Testis (tissue), 3 donors: Measurements from ENCODE around the gene PGAM2. TPM values are rescaled to one million over a fixed set of nuclear protein-coding genes. Genes with fewer than 3 reads are reported as not detected.

ENCODE experiments used
- DNase-seq: peaks from one replicate; pipeline ENCODE4 v3.0.0-alpha.2; 2019
- H3K27ac ChIP-seq, 2 donors: fragments of 200-600 bp; sonication (generic); one replicate each; pipeline ENCODE4 v1.5.1; 2019
- H3K27me3 ChIP-seq: fragments of 200-600 bp; sonication (generic); one replicate; pipeline ENCODE4 v1.5.1; 2019
- H3K36me3 ChIP-seq: fragments of 200-600 bp; sonication (generic); one replicate; pipeline ENCODE4 v1.5.1; 2017; ENCODE audit warnings: low read depth; ENCODE audit errors: missing control alignments
- H3K4me1 ChIP-seq: fragments of 200-600 bp; sonication (generic); one replicate; pipeline ENCODE4 v1.5.1; 2019
- H3K4me3 ChIP-seq, 2 donors: fragments of 200-600 bp; sonication (generic); one replicate each; pipeline ENCODE4 v1.5.1; 2017 to 2019
- H3K9me3 ChIP-seq: fragments of 200-600 bp; sonication (generic); one replicate; pipeline ENCODE4 v1.5.1; 2017
- POLR2A ChIP-seq: fragments of 450-650 bp; IDR thresholded peaks from one replicate; pipeline ENCODE4 v1.6.1; 2017; ENCODE audit warnings: antibody characterized with exemption, mild to moderate bottlenecking, moderate library complexity
- WGBS, 2 donors: methylation state at CpG; one replicate each; pipeline ENCODE4 v1.1.5; 2018; 5-methylcytosine and 5-hydroxymethylcytosine counted together
- intact Hi-C: fragments of 100-400 bp; cut with DNase I; formaldehyde crosslinking; loops from one replicate; pipeline ENCODE4 v1.15.1; 2023; ENCODE audit warnings: low total_unique reads
- polyA plus RNA-seq: library from polyadenylated mRNA; stranded (reverse); fragments of 350-450 nt; fragmentation: Illumina TruSeq; extraction: RNeasy Lipid Tissue Mini Kit (QIAGEN cat#74804); gene quantifications from one replicate; pipeline ENCODE4 v1.2.3, GENCODE V29; 2014; ENCODE audit warnings: low read depth, low replicate concordance; ENCODE audit not compliant: insufficient read depth
- total RNA-seq, 2 donors: library from RNA; depleted of rRNA; stranded (reverse); fragments of >200 nt; gene quantifications; one replicate each; pipeline ENCODE4 v1.2.3, GENCODE V29; 2016
- TF ChIP-seq, protein P1 (sequence below), 3 experiments: fragments of 450-650 bp in 2 of 3; fragments of 200-600 bp in 1 of 3; sonication (generic) in 1 of 3; IDR thresholded peaks; one replicate each; pipeline ENCODE4 v1.5.1; 2016 to 2019; ENCODE audit warnings: antibody characterized with exemption in 3 of 3, mild to moderate bottlenecking in 2 of 3, moderate library complexity in 1 of 3

PGAM2 gene
- total and polyA plus RNA-seq, 3 donors from 2014 or later: 85.1 to 298 (median 139) TPM

DNA sequence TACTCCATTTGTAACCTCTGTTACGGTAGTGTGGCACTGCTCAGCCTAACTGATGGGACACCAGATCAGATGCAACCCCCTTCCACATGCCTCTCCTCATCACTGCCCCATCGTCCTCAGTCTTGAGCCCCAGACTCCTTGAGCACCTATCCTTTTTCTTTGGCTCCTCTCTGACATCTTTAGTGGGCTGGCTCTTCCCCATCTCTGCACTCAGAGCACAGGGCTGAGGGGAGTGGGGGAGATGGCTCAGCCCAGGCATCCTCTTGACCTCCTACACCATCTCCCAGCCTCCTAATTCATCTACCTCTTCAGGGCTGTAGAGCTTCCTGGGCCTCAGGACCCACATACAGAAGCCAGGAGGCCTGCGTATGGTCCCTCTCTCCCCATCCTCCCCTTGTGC is 18.4 kb upstream of the PGAM2 start:
- intact Hi-C loops: no loop called here
- no peak for DNase-seq
- Histone ChIP-seq H3K27ac (peak overlapping the region in 1 of 2 donors; percentile 64), H3K4me3 (no peak overlapping the region), H3K4me1 (peaks cover 27% of the 10 kb centered on the region), H3K27me3 (no peaks in the 10 kb centered on the region), H3K36me3 (no peaks in the 10 kb centered on the region), H3K9me3 (no peaks in the 10 kb centered on the region)
- 81 to 90% methylated on average over 3 of the region's 3 CpGs for WGBS, 2 donors
- TF ChIP-seq POLR2A: no peak
- TF ChIP-seq, protein P1, sequence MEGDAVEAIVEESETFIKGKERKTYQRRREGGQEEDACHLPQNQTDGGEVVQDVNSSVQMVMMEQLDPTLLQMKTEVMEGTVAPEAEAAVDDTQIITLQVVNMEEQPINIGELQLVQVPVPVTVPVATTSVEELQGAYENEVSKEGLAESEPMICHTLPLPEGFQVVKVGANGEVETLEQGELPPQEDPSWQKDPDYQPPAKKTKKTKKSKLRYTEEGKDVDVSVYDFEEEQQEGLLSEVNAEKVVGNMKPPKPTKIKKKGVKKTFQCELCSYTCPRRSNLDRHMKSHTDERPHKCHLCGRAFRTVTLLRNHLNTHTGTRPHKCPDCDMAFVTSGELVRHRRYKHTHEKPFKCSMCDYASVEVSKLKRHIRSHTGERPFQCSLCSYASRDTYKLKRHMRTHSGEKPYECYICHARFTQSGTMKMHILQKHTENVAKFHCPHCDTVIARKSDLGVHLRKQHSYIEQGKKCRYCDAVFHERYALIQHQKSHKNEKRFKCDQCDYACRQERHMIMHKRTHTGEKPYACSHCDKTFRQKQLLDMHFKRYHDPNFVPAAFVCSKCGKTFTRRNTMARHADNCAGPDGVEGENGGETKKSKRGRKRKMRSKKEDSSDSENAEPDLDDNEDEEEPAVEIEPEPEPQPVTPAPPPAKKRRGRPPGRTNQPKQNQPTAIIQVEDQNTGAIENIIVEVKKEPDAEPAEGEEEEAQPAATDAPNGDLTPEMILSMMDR (IDR thresholded peaks at IDR 0.05): no peak

GRCh38 chr7:44082541-44083207 is 17.3 kb upstream of the PGAM2 start:
- H3K36me3 ChIP-seq: no peaks in the 10 kb centered on the region
- peak overlapping the region; percentile 56 to 92 for H3K27ac ChIP-seq
- H3K4me1 ChIP-seq: peaks cover 18% of the 10 kb centered on the region
- no peaks in the 10 kb centered on the region for H3K27me3 ChIP-seq
- WGBS, 2 donors: 0% methylated on average over 29 to 54 of the region's 54 CpGs
- intact Hi-C loops: no loop called here
- TF ChIP-seq, protein P1 (IDR thresholded peaks at IDR 0.05): no peak
- TF ChIP-seq POLR2A: no peak
- peak overlapping the region; percentile 80 to 95 for H3K4me3 ChIP-seq
- no peaks in the 10 kb centered on the region for H3K9me3 ChIP-seq
- DNase-seq: peak; percentile 100

GRCh38 chr7:44081266-44081748 is 15.9 kb upstream of the PGAM2 start:
- no peaks in the 10 kb centered on the region for H3K27me3 ChIP-seq
- H3K27ac ChIP-seq: no peak overlapping the region
- H3K36me3 ChIP-seq: no peaks in the 10 kb centered on the region
- 42 to 47% methylated on average over 9 of the region's 9 CpGs for WGBS, 2 donors
- TF ChIP-seq, protein P1 (IDR thresholded peaks at IDR 0.05): no peak
- TF ChIP-seq POLR2A: no peak
- DNase-seq: no peak
- peak overlapping the region in 1 of 2 donors; percentile 95 for H3K4me3 ChIP-seq
- intact Hi-C loops: no loop called here
- peaks cover 10% of the 10 kb centered on the region for H3K4me1 ChIP-seq
- no peaks in the 10 kb centered on the region for H3K9me3 ChIP-seq

- no peak for DNase-seq
- Histone ChIP-seq H3K36me3 (no peaks in the 10 kb centered on the region), H3K27ac (no peak overlapping the region), H3K9me3 (no peaks in the 10 kb centered on the region), H3K27me3 (no peaks in the 10 kb centered on the region), H3K4me3 (no peak overlapping the region), H3K4me1 (peaks cover 10% of the 10 kb centered on the region)
- intact Hi-C loops: no loop called here
- no peak for TF ChIP-seq POLR2A
- TF ChIP-seq, protein P1 (IDR thresholded peaks at IDR 0.05): no peak
- 79 to 81% methylated on average over 11 of the region's 11 CpGs for WGBS, 2 donors
These were observed 15.4 kb upstream of the PGAM2 start for GRCh38 chr7:44080686-44081265.
